ENCODE data around the gene SLC24A3. TPM values are rescaled to one million over a fixed set of nuclear protein-coding genes. Genes with fewer than 3 reads are reported as not detected.

Gene SLC24A3
- total RNA-seq, 1 experiment from 2014 or later = not detected

- intact Hi-C loops (cut with micrococcal nuclease; ENCODE audit: unreplicated experiment) (no loop called here), in situ Hi-C loops (cut with HindIII; ENCODE audit: low pct_unique_long_range_greater_than_20kb, low sequenced_read_pairs) (no loop called here)
- no peak for DNase-seq (ENCODE audit: low read depth, low spot score)
- BruUV-seq (replicated peaks) = no TSS peak
- no peak for ATAC-seq
- Histone ChIP-seq H3K4me1 (ENCODE audit: control insufficient read depth, insufficient read depth, low read length) (no peaks in the 10 kb centered on the region), H3K27ac (ENCODE audit: low read length) (no peak overlapping the region), H3K36me3 (ENCODE audit: control insufficient read depth, insufficient read depth, low read length) (no peaks in the 10 kb centered on the region), H3K9me3 (ENCODE audit: control insufficient read depth, insufficient read depth, low read depth, low read length) (no peaks in the 10 kb centered on the region), H3K27me3 (ENCODE audit: control insufficient read depth, insufficient read depth, low read length) (no peaks in the 10 kb centered on the region), H3K4me3 (ENCODE audit: low read depth in 2 of 2, low read length in 2 of 2) (no peak overlapping the region)
- CTCF ChIA-PET = no interaction called here
- POLR2A ChIA-PET = no interaction called here
- TF ChIP-seq POLR2AphosphoS5 (IDR thresholded peaks at IDR 0.05; ENCODE audit: low read depth, low read length) = no peak
- no peak for TF ChIP-seq SIN3A (IDR thresholded peaks at IDR 0.05; ENCODE audit: borderline replicate concordance, insufficient read depth, low read depth, low read length)
- no peak for TF ChIP-seq REST (IDR thresholded peaks at IDR 0.05; ENCODE audit: insufficient read depth in 1 of 2, low read depth in 2 of 2, low read length in 1 of 2)
- no peak for TF ChIP-seq TCF7L2 (IDR thresholded peaks at IDR 0.05; ENCODE audit: low read depth, low read length)
- no peak for TF ChIP-seq CTCF (IDR thresholded peaks at IDR 0.05)
These were observed 513.5 kb downstream of the SLC24A3 start for GRCh38 chr20:19725814-19726525.

GRCh38 chr20:19727251-19727847 lies 514.9 kb downstream of the SLC24A3 start:
- Histone ChIP-seq H3K4me3 (ENCODE audit: low read depth in 2 of 2, low read length in 2 of 2) (no peak overlapping the region), H3K36me3 (ENCODE audit: control insufficient read depth, insufficient read depth, low read length) (no peaks in the 10 kb centered on the region), H3K27me3 (ENCODE audit: control insufficient read depth, insufficient read depth, low read length) (no peaks in the 10 kb centered on the region), H3K27ac (ENCODE audit: low read length) (no peak overlapping the region), H3K9me3 (ENCODE audit: control insufficient read depth, insufficient read depth, low read depth, low read length) (no peaks in the 10 kb centered on the region), H3K4me1 (ENCODE audit: control insufficient read depth, insufficient read depth, low read length) (no peaks in the 10 kb centered on the region)
- no peak for ATAC-seq
- ChIA-PET POLR2A (no interaction called here), CTCF (no interaction called here)
- no TSS peak for BruUV-seq (replicated peaks)
- DNase-seq (ENCODE audit: low read depth, low spot score) = no peak
- TF ChIP-seq SIN3A (IDR thresholded peaks at IDR 0.05; ENCODE audit: borderline replicate concordance, insufficient read depth, low read depth, low read length) = no peak
- TF ChIP-seq REST (IDR thresholded peaks at IDR 0.05; ENCODE audit: insufficient read depth in 1 of 2, low read depth in 2 of 2, low read length in 1 of 2) = no peak
- no peak for TF ChIP-seq CTCF (IDR thresholded peaks at IDR 0.05)
- TF ChIP-seq TCF7L2 (IDR thresholded peaks at IDR 0.05; ENCODE audit: low read depth, low read length) = no peak
- TF ChIP-seq POLR2AphosphoS5 (IDR thresholded peaks at IDR 0.05; ENCODE audit: low read depth, low read length) = no peak
- in situ Hi-C loops (cut with HindIII; ENCODE audit: low pct_unique_long_range_greater_than_20kb, low sequenced_read_pairs) (no loop called here), intact Hi-C loops (cut with micrococcal nuclease; ENCODE audit: unreplicated experiment) (no loop called here)

All from Panc1 (cell line).